Measurements from ENCODE around the gene DENND4A.

Gene DENND4A

GRCh38 chr15:65659502-65660052, 132.5 kb downstream of the DENND4A start:
- DNase-seq = no peak

GRCh38 chr15:65655457-65655856, 136.6 kb downstream of the DENND4A start:
- no peak for DNase-seq

- no peak for DNase-seq
Observed at GRCh38 chr15:65655026-65655425, 137.1 kb downstream of the DENND4A start.

GRCh38 chr15:65653801-65654521, 138.1 kb downstream of the DENND4A start:
- DNase-seq = no peak

GRCh38 chr15:65653341-65653740, 138.8 kb downstream of the DENND4A start:
- DNase-seq = no peak

- DNase-seq = no peak
Observed at GRCh38 chr15:65651831-65652749, 140.0 kb downstream of the DENND4A start.

- no peak for DNase-seq
Observed at GRCh38 chr15:65651042-65651322, 141.1 kb downstream of the DENND4A start.

GRCh38 chr15:65650312-65651041, 141.6 kb downstream of the DENND4A start:
- no peak for DNase-seq

- no peak for DNase-seq
Observed at GRCh38 chr15:65646486-65646885, 145.6 kb downstream of the DENND4A start.

GRCh38 chr15:65645392-65645791, 146.7 kb downstream of the DENND4A start:
- DNase-seq = no peak

- DNase-seq = no peak
Observed at GRCh38 chr15:65644282-65644681, 147.8 kb downstream of the DENND4A start.

GRCh38 chr15:65642594-65642993, 149.5 kb downstream of the DENND4A start:
- DNase-seq = no peak

- DNase-seq = no peak
Observed at GRCh38 chr15:65641768-65642475, 150.2 kb downstream of the DENND4A start.

GRCh38 chr15:65639509-65639908, 152.6 kb downstream of the DENND4A start:
- DNase-seq = no peak

GRCh38 chr15:65638681-65639089, 153.4 kb downstream of the DENND4A start:
- no peak for DNase-seq

- no peak for DNase-seq
Observed at GRCh38 chr15:65638109-65638508, 154.0 kb downstream of the DENND4A start.

GRCh38 chr15:65634356-65634755, 157.7 kb downstream of the DENND4A start:
- DNase-seq = no peak

- no peak for DNase-seq
Observed at GRCh38 chr15:65633752-65634151, 158.3 kb downstream of the DENND4A start.

GRCh38 chr15:65632780-65633375, 159.2 kb downstream of the DENND4A start:
- DNase-seq = no peak

GRCh38 chr15:65631503-65631902, 160.6 kb downstream of the DENND4A start:
- DNase-seq = no peak

- DNase-seq = no peak
Observed at GRCh38 chr15:65630760-65631159, 161.3 kb downstream of the DENND4A start.

GRCh38 chr15:65629548-65629947, 162.5 kb downstream of the DENND4A start:
- DNase-seq = no peak

Data from activated effector memory CD4-positive, alpha-beta T cell treated with Interleukin-2 at 50 U/mL for 16 hours (primary cell).